Colon (tissue), 2 donors: ENCODE data around the gene POMT1.
"Not testable (repeated sequence)": the region's sequence is repeated elsewhere in the genome, so short reads cannot be mapped to it uniquely, and the experiment has no call there.

Experiments
- FAIRE-seq: peaks from 2 replicates; lab custom pipeline; 2012; peaks lifted over from hg19 to GRCh38; lab: Jason Lieb, UNC
- donor health status: control.
- donor health status: control.

The POMT1 gene

GRCh38 chr9:131499254-131499767 is 3.4 kb upstream of the POMT1 start:
- FAIRE-seq = no peak

- no peak for FAIRE-seq
These were observed 2.3 kb upstream of the POMT1 start for GRCh38 chr9:131500377-131500776.

- no peak for FAIRE-seq
These were observed 1.7 kb upstream of the POMT1 start for GRCh38 chr9:131500939-131501541.

- FAIRE-seq = no peak
These were observed 1.1 kb downstream of the POMT1 start for GRCh38 chr9:131503626-131504465.

GRCh38 chr9:131505012-131505411 is 2.3 kb downstream of the POMT1 start:
- no peak for FAIRE-seq

DNA sequence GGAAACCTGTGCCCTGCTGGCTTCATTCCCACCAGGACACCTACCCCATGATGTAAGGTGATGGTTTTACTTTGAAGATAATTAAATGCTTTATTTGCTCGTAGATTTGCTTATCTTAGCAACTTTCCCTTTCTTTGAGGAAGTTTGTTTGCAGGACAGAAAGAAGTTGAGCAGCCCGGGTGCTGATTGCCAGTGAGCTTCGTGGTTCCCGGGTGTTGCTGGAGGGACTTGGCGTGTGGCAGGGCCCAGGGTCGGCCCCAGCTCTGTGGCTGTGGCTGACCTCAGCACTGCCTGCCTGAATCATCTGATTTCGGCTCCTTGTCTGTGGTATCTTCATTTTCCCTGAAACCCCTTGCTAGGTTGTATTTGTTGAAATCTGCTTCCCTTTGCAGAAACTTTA is 8.7 kb downstream of the POMT1 start:
- FAIRE-seq = no peak

DNA sequence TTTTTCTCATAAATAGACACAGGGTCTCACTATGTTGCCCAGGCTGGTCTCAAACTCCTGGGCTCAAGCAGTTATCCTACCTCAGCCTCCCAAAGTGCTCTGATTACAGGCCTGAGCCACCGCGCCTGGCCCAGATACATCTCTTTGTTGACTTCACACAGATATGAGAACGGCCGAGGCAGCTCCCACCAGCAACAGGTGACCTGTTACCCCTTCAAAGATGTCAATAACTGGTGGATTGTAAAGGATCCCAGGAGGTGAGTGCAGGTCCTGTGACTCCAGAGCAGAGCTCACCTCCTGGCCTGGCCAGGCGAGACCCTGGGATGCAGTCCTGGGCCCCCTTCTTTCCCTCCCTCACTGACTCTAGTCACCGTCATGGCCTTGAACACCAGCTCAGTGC is 9.2 kb downstream of the POMT1 start:
- no peak for FAIRE-seq

DNA sequence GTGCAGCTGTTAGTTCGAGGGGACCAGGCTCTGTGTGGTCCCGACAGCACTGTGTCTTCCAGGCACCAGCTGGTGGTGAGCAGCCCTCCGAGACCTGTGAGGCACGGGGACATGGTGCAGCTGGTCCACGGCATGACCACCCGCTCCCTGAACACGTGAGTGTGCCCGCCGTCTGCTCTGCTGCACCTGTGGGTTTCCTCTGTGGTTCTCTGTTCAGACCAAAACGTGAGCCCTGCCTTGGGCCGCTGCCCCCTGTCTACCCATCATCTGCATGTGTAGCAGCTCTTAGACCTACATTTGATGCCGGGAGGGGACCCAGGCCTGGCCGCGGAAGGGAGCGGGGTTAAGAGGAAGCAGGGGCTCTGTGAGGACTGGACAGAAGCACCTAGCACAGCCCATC is 10.5 kb downstream of the POMT1 start:
- no peak for FAIRE-seq

DNA sequence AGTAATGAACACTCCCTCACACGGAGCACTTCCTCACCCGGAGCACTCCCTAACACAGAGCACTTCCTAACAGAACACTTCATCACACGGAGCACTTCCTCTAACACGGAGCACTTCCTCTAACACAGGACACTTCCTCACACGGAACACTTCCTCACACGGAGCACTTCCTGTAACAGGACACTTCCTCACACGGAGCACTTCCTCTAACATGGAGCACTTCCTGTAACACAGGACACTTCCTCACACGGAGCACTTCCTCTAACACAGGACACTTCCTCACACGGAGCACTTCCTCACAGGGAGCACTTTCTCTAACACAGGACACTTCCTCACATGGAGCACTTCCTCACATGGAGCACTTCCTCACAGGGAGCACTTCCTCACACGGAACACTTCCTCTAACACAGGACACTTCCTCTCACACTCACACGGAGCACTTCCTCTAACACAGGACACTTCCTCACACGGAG is 12.9 kb downstream of the POMT1 start:
- FAIRE-seq = not testable (repeated sequence)

DNA sequence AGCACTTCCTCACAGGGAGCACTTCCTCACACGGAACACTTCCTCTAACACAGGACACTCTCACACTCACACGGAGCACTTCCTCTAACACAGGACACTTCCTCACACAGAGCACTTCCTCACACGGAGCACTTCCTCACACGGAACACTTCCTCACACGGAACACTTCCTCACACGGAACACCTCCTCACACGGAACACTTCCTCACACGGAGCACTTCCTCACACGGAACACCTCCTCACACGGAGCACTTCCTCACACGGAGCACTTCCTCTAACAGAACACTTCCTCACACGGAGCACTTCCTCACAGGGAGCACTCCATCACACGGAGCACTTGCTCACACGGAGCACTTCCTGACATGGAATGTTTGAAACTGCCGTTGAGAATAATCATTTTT is 13.4 kb downstream of the POMT1 start:
- FAIRE-seq = no peak

GRCh38 chr9:131516930-131517329 is 14.2 kb downstream of the POMT1 start:
- no peak for FAIRE-seq

DNA sequence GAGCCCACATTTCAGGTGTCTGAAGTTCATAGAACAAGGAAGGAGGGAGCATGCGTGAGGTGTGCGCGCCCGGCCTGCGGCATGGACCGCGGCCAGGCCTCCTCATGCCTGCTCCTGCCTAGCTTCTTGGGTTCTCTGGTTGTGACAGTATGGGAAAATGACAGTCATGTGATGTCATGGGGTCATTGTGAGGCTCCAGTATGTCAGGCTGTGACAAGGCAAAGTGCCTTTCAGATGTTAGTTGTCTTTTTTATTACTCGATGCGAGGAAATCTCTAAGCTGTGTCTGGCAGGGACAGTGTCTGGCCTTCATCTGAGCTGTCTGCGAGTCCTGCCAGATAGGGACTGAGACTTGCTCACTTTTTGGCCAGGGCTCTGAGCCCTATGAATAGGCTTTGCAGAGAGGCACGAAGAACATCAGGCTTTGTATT is 15.1 kb downstream of the POMT1 start:
- FAIRE-seq = no peak

- no peak for FAIRE-seq
These were observed 15.8 kb downstream of the POMT1 start for GRCh38 chr9:131518553-131518952.

- no peak for FAIRE-seq
These were observed 17.8 kb downstream of the POMT1 start for GRCh38 chr9:131520503-131520902.

- no peak for FAIRE-seq
These were observed 18.5 kb downstream of the POMT1 start for GRCh38 chr9:131521203-131521602.

DNA sequence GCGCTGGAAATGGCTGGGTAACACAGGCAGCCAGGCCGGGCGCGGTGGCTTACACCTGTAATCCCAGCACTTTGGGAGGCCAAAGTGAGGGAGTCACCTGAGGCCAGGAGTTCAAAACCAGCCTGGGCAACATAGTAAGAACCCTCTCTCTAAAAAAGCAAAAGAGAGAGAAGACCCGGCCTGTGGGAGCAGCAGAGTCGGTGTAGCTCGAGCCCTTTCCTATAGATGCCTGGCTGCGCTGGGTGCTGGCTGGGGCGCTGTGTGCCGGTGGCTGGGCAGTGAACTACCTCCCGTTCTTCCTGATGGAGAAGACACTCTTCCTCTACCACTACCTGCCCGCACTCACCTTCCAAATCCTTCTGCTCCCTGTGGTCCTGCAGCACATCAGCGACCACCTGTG is 19.1 kb downstream of the POMT1 start:
- no peak for FAIRE-seq

GRCh38 chr9:131522257-131523085 is 19.8 kb downstream of the POMT1 start:
- no peak for FAIRE-seq

- no peak for FAIRE-seq
These were observed 20.3 kb downstream of the POMT1 start for GRCh38 chr9:131523086-131523388.

GRCh38 chr9:131523451-131524435 is 21.0 kb downstream of the POMT1 start:
- no peak for FAIRE-seq

- FAIRE-seq = no peak
These were observed 22.1 kb downstream of the POMT1 start for GRCh38 chr9:131524665-131525315.
